ENCODE results near the gene SLIT1. TPM values are rescaled to one million over a fixed set of nuclear protein-coding genes. Genes with fewer than 3 reads are reported as not detected.
A peak's percentile ranks its signal among the peaks of the same experiment; 100 is the strongest.

Gene SLIT1
- total RNA-seq, 4 donors from 2014 or later: under 0.01 to 0.78 (median 0.15) TPM

GRCh38 chr10:97134110-97134509 lies 51.6 kb downstream of the SLIT1 start:
- no peaks in the 10 kb centered on the region for H3K4me1 ChIP-seq
- DNase-seq: no peak
- H3K27ac ChIP-seq: no peak overlapping the region
- no peaks in the 10 kb centered on the region for H3K27me3 ChIP-seq
- H3K9me3 ChIP-seq: no peaks in the 10 kb centered on the region
- H3K36me3 ChIP-seq: no peaks in the 10 kb centered on the region
- TF ChIP-seq, protein P1, sequence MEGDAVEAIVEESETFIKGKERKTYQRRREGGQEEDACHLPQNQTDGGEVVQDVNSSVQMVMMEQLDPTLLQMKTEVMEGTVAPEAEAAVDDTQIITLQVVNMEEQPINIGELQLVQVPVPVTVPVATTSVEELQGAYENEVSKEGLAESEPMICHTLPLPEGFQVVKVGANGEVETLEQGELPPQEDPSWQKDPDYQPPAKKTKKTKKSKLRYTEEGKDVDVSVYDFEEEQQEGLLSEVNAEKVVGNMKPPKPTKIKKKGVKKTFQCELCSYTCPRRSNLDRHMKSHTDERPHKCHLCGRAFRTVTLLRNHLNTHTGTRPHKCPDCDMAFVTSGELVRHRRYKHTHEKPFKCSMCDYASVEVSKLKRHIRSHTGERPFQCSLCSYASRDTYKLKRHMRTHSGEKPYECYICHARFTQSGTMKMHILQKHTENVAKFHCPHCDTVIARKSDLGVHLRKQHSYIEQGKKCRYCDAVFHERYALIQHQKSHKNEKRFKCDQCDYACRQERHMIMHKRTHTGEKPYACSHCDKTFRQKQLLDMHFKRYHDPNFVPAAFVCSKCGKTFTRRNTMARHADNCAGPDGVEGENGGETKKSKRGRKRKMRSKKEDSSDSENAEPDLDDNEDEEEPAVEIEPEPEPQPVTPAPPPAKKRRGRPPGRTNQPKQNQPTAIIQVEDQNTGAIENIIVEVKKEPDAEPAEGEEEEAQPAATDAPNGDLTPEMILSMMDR (IDR thresholded peaks at IDR 0.05): no peak
- no peak for TF ChIP-seq POLR2A (IDR thresholded peaks at IDR 0.05)
- WGBS, 2 donors: 81 to 86% methylated on average over 8 to 10 of the region's 11 CpGs
- intact Hi-C loops (cut with DNase I): no loop called here
- H3K4me3 ChIP-seq (replicated peaks in 1 of 3): no peak overlapping the region

- H3K9me3 ChIP-seq: no peaks in the 10 kb centered on the region
- no peak overlapping the region for H3K4me3 ChIP-seq (replicated peaks in 1 of 3)
- H3K27ac ChIP-seq: no peak overlapping the region
- DNase-seq: no peak
- 83 to 100% methylated on average over 2 of the region's 2 CpGs for WGBS, 2 donors
- no peaks in the 10 kb centered on the region for H3K36me3 ChIP-seq
- H3K27me3 ChIP-seq: no peaks in the 10 kb centered on the region
- TF ChIP-seq, protein P1 (IDR thresholded peaks at IDR 0.05): no peak
- TF ChIP-seq POLR2A (IDR thresholded peaks at IDR 0.05): no peak
- intact Hi-C loops (cut with DNase I): no loop called here
- no peaks in the 10 kb centered on the region for H3K4me1 ChIP-seq
Observed at GRCh38 chr10:97132273-97132672, 53.5 kb downstream of the SLIT1 start.

- H3K4me3 ChIP-seq (replicated peaks in 1 of 3): no peak overlapping the region
- no peaks in the 10 kb centered on the region for H3K27me3 ChIP-seq
- H3K9me3 ChIP-seq: no peaks in the 10 kb centered on the region
- intact Hi-C loops (cut with DNase I): no loop called here
- WGBS, 2 donors: 50 to 71% methylated on average over 9 of the region's 9 CpGs
- TF ChIP-seq, protein P1 (IDR thresholded peaks at IDR 0.05): no peak
- TF ChIP-seq POLR2A (IDR thresholded peaks at IDR 0.05): no peak
- DNase-seq: peak; percentile 7
- H3K36me3 ChIP-seq: no peaks in the 10 kb centered on the region
- no peak overlapping the region for H3K27ac ChIP-seq
- H3K4me1 ChIP-seq: no peaks in the 10 kb centered on the region
Observed at GRCh38 chr10:97131666-97132065, 54.1 kb downstream of the SLIT1 start.

GRCh38 chr10:97131181-97131628 lies 54.6 kb downstream of the SLIT1 start:
- Histone ChIP-seq H3K4me1 (no peaks in the 10 kb centered on the region), H3K4me3 (replicated peaks in 1 of 3) (no peak overlapping the region), H3K36me3 (no peaks in the 10 kb centered on the region), H3K27me3 (no peaks in the 10 kb centered on the region), H3K27ac (no peak overlapping the region), H3K9me3 (no peaks in the 10 kb centered on the region)
- WGBS, 2 donors: 75 to 87% methylated on average over 6 to 8 of the region's 8 CpGs
- no peak for DNase-seq
- intact Hi-C loops (cut with DNase I): no loop called here
- TF ChIP-seq POLR2A (IDR thresholded peaks at IDR 0.05): no peak
- TF ChIP-seq, protein P1 (IDR thresholded peaks at IDR 0.05): no peak

DNA sequence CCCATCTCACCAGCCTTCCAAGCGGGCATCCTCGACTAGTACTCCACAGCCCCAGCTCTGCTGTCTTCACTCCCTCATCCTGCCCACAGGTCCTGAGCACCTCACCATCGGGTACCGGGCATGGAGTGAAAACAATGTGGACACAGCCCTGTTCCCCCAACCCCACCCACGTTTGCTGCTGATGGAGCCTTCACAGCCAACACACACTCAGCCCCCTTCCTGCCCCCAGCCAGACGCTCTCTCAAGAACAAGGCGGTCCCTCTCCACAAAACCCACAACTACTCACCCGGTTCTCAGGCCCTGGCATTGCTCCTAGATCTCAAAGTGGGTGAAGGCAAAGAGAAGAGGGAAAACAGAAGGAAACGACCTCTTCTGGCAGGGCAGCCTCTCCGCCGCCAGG lies 56.1 kb downstream of the SLIT1 start:
- Histone ChIP-seq H3K27ac (no peak overlapping the region), H3K27me3 (no peaks in the 10 kb centered on the region), H3K4me3 (replicated peaks in 1 of 3) (no peak overlapping the region), H3K36me3 (no peaks in the 10 kb centered on the region), H3K9me3 (no peaks in the 10 kb centered on the region), H3K4me1 (no peaks in the 10 kb centered on the region)
- 23 to 40% methylated on average over 7 to 11 of the region's 11 CpGs for WGBS, 2 donors
- intact Hi-C loops (cut with DNase I): no loop called here
- DNase-seq: peak; percentile 58 to 65
- no peak for TF ChIP-seq POLR2A (IDR thresholded peaks at IDR 0.05)
- TF ChIP-seq, protein P1 (IDR thresholded peaks at IDR 0.05): no peak

Measured in thyroid gland (tissue), 4 donors.